AG04450 (cell line): ENCODE results near the gene ABCG1. TPM values are rescaled to one million over a fixed set of nuclear protein-coding genes. Genes with fewer than 3 reads are reported as not detected.

Experiments
- CTCF ChIA-PET: fragments of 300-600, 350-600 bp; formaldehyde crosslinking; extraction: SDS; loops from one replicate; lab custom pipeline; 2022; ENCODE audit warnings: antibody characterized with exemption, inconsistent platforms; lab: Charles Lee
- POLR2A ChIA-PET: fragments of 350-600 bp; formaldehyde crosslinking; extraction: SDS; loops from one replicate; lab custom pipeline; 2021; ENCODE audit warnings: antibody characterized with exemption, inconsistent platforms; lab: Yijun Ruan, JAX
- DNase-seq: peaks from one replicate; pipeline ENCODE4 v3.0.0-alpha.2; 2011; ENCODE audit warnings: low read depth, low spot score
- H3K27ac ChIP-seq: one replicate; pipeline ENCODE4 v1.5.1; 2012; ENCODE audit warnings: low read depth, low read length, control low read depth
- H3K27me3 ChIP-seq: one replicate; pipeline ENCODE4 v1.6.0; 2012; ENCODE audit warnings: low read length; ENCODE audit not compliant: control insufficient read depth, insufficient read depth
- H3K4me3 ChIP-seq: 2 replicates; pipeline ENCODE4 v1.5.1; 2011; ENCODE audit warnings: mild to moderate bottlenecking, low read depth, low read length, control low read depth
- H3K9me3 ChIP-seq: 2 replicates; pipeline ENCODE4 v1.5.1; 2012; ENCODE audit warnings: low read length; ENCODE audit not compliant: control insufficient read depth, insufficient read depth
- polyA plus RNA-seq: library from polyadenylated mRNA; depleted of rRNA; stranded (reverse); fragments of >200 nt; gene quantifications from 2 replicates; pipeline ENCODE4 v1.2.3, GENCODE V29; 2011
- TF ChIP-seq, protein P1 (sequence below): IDR thresholded peaks from 2 replicates; pipeline ENCODE4 v1.5.1; 2011; ENCODE audit warnings: low read depth, low read length, control low read depth, inconsistent platforms

Gene ABCG1
- polyA plus RNA-seq, 1 experiment = 0.71 TPM

DNA sequence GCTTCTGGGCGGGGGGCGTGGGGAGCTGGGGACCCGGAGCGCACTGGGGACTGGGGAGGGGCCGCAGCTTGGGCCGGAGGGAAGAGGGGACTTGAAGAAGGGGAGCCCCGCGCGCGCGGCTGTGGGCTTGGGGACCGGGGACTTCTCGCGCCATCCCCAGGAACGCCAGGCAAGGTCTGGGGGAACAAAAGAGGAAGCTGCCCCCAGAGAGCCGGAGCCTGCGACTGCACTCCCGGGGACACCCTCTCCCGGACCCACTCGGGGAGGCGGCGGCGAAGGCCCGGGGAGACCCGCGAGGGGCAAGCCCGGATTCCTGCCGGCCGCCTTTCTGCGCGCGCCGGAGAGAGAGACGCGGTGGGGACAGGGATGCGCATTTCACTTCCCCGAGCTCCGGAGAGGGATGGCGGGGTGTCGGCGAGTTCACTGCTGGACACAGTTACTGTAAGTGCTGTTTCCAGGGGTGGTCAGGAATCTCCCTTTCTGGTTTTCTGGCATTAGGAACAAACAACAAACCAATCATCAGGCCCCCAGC is 732 bp downstream of the ABCG1 start:
- TF ChIP-seq, protein P1, sequence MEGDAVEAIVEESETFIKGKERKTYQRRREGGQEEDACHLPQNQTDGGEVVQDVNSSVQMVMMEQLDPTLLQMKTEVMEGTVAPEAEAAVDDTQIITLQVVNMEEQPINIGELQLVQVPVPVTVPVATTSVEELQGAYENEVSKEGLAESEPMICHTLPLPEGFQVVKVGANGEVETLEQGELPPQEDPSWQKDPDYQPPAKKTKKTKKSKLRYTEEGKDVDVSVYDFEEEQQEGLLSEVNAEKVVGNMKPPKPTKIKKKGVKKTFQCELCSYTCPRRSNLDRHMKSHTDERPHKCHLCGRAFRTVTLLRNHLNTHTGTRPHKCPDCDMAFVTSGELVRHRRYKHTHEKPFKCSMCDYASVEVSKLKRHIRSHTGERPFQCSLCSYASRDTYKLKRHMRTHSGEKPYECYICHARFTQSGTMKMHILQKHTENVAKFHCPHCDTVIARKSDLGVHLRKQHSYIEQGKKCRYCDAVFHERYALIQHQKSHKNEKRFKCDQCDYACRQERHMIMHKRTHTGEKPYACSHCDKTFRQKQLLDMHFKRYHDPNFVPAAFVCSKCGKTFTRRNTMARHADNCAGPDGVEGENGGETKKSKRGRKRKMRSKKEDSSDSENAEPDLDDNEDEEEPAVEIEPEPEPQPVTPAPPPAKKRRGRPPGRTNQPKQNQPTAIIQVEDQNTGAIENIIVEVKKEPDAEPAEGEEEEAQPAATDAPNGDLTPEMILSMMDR = no peak
- Histone ChIP-seq H3K9me3 (peaks cover 6% of the 10 kb centered on the region; the same call in 1 of the 2 replicates), H3K27me3 (peaks cover 16% of the 10 kb centered on the region), H3K27ac (no peak overlapping the region), H3K4me3 (peak overlapping the region; percentile 55)
- CTCF ChIA-PET = interaction anchor here (0.6 kb wide), 1 partner anchor 9 kb away, joined by 5 read pairs; no protein-coding TSS in a partner anchor
- POLR2A ChIA-PET = no interaction called here
- DNase-seq = no peak

DNA sequence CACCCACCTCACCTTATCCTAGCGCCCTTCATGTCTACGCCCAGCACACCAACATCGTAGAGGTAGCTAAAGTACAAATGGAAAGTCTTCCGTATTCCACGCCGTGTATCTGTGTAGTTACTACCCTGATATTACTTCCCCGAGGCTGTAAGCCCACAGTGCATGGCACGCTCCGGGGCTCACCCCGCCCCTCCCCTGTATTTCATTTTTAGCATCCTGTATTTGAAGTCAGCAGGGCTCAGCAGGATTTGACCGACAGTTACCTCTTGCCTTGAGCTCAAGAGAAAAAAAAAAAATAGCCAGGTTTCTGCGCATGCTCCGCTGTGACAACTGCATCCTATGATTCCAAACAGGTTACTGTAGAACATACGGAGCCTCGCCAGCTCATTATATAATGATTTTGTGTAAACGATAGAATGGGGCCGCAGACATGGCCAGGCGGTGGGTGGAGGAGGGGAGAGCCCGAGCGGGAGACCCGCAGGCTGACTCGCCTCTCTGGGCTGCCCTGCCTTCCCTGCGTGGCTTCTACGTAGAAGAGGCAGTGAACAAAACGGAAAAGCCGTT is 1.3 kb downstream of the ABCG1 start:
- peak overlapping the region; percentile 55 for H3K4me3 ChIP-seq
- CTCF ChIA-PET = no interaction called here
- H3K9me3 ChIP-seq = peaks cover 6% of the 10 kb centered on the region; the same call in 1 of the 2 replicates
- TF ChIP-seq, protein P1 = no peak
- DNase-seq = peak; percentile 10
- no peak overlapping the region for H3K27ac ChIP-seq
- POLR2A ChIA-PET = no interaction called here
- peaks cover 16% of the 10 kb centered on the region for H3K27me3 ChIP-seq

DNA sequence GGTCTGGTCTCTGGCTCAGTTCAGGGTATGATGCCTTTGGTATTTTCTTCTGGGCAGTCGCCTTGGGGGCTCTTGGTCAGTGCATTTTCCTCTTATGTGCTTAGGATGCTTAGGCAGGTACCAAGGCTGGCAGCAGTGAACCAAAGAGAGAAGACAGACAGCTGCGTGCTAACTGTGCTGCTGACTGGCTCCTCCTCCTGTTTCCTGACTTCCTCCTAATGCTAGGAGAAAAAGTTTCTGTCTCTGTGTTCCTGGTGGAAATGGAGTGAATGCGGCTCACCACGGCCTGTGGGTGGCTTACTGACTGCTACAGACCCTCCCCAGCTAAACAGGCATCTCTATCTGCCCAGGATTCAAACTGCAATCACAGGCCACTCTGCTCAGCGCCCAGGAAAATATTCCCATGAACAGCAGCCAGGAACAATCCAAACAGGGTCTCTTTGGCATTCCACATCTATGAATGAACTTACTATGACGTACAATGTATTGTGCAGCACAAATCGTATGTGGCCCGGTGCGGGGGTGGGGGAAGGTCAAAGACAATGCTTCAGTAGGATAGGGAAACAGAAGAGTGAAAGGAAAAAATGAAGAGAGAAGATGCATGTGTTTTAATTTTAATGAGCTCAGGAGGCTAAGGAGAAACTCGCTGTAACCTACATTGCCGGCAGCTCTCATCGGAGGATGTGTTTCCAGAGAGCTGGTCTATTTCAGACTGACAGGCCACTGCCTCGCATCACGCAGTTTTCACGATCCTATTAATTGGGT is 2.8 kb downstream of the ABCG1 start:
- CTCF ChIA-PET = no interaction called here

GRCh38 chr21:42222386-42222785 is 3.4 kb downstream of the ABCG1 start:
- TF ChIP-seq, protein P1 = no peak
- DNase-seq = no peak
- Histone ChIP-seq H3K27ac (peak overlapping the region; percentile 22), H3K27me3 (peaks cover 12% of the 10 kb centered on the region), H3K9me3 (no peaks in the 10 kb centered on the region; the same call in 1 of the 2 replicates), H3K4me3 (no peak overlapping the region)
- POLR2A ChIA-PET = no interaction called here
- CTCF ChIA-PET = no interaction called here

More for the DNA sequence above, 2.8 kb downstream of the ABCG1 start:
- H3K9me3 ChIP-seq = no peaks in the 10 kb centered on the region; the same call in 1 of the 2 replicates
- H3K4me3 ChIP-seq = no peak overlapping the region
- H3K27me3 ChIP-seq = peaks cover 12% of the 10 kb centered on the region
- POLR2A ChIA-PET = no interaction called here
- peak; percentile 29 for DNase-seq
- peak overlapping the region; percentile 42 for H3K27ac ChIP-seq
- TF ChIP-seq, protein P1 = no peak
